ENCODE data around the gene RNF150.

Gene RNF150

GRCh38 chr4:141022111-141022695 lies 111.1 kb downstream of the RNF150 start:
- no peak for DNase-seq (ENCODE audit: low spot score)

GRCh38 chr4:141021397-141022110 lies 111.7 kb downstream of the RNF150 start:
- no peak for DNase-seq (ENCODE audit: low spot score)

- no peak for DNase-seq (ENCODE audit: low spot score)
These were observed 112.4 kb downstream of the RNF150 start for GRCh38 chr4:141020801-141021261.

- no peak for DNase-seq (ENCODE audit: low spot score)
These were observed 113.5 kb downstream of the RNF150 start for GRCh38 chr4:141019768-141020167.

GRCh38 chr4:141016117-141016798 lies 117.0 kb downstream of the RNF150 start:
- no peak for DNase-seq (ENCODE audit: low spot score)

- DNase-seq (ENCODE audit: low spot score): no peak
These were observed 119.4 kb downstream of the RNF150 start for GRCh38 chr4:141013899-141014298.

GRCh38 chr4:141011901-141012315 lies 121.4 kb downstream of the RNF150 start:
- no peak for DNase-seq (ENCODE audit: low spot score)

- no peak for DNase-seq (ENCODE audit: low spot score)
These were observed 123.3 kb downstream of the RNF150 start for GRCh38 chr4:141009931-141010330.

GRCh38 chr4:141009129-141009528 lies 124.1 kb downstream of the RNF150 start:
- DNase-seq (ENCODE audit: low spot score): no peak

- no peak for DNase-seq (ENCODE audit: low spot score)
These were observed 126.9 kb downstream of the RNF150 start for GRCh38 chr4:141006242-141006802.

GRCh38 chr4:141004823-141005222 lies 128.4 kb downstream of the RNF150 start:
- DNase-seq (ENCODE audit: low spot score): no peak

GRCh38 chr4:141003193-141003592 lies 130.1 kb downstream of the RNF150 start:
- DNase-seq (ENCODE audit: low spot score): no peak

GRCh38 chr4:141002323-141002805 lies 130.9 kb downstream of the RNF150 start:
- no peak for DNase-seq (ENCODE audit: low spot score)

GRCh38 chr4:140996766-140997165 lies 136.5 kb downstream of the RNF150 start:
- DNase-seq (ENCODE audit: low spot score): no peak

GRCh38 chr4:140995058-140995457 lies 138.2 kb downstream of the RNF150 start:
- DNase-seq (ENCODE audit: low spot score): no peak

- DNase-seq (ENCODE audit: low spot score): no peak
These were observed 139.3 kb downstream of the RNF150 start for GRCh38 chr4:140994015-140994414.

- peak; percentile 4 for DNase-seq (ENCODE audit: low spot score)
These were observed 139.9 kb downstream of the RNF150 start for GRCh38 chr4:140993370-140993769.

GRCh38 chr4:140989944-140990343 lies 143.3 kb downstream of the RNF150 start:
- DNase-seq (ENCODE audit: low spot score): no peak

- no peak for DNase-seq (ENCODE audit: low spot score)
These were observed 147.2 kb downstream of the RNF150 start for GRCh38 chr4:140986045-140986444.

GRCh38 chr4:140982613-140983340 lies 150.5 kb downstream of the RNF150 start:
- DNase-seq (ENCODE audit: low spot score): no peak

- DNase-seq (ENCODE audit: low spot score): no peak
These were observed 152.7 kb downstream of the RNF150 start for GRCh38 chr4:140980426-140981200.
